SH-SY5Y (cell line): ENCODE data around the gene KDM4D.

ENCODE experiments used
- GATA2 ChIP-seq: IDR thresholded peaks from 2 replicates; pipeline ENCODE4 v1.6.1; 2011; ENCODE audit warnings: mild to moderate bottlenecking, low read depth, low read length
- GATA3 ChIP-seq: IDR thresholded peaks from 2 replicates; pipeline ENCODE4 v1.6.1; 2011; ENCODE audit warnings: low read depth, mild to moderate bottlenecking, low read length, moderate library complexity

DNA sequence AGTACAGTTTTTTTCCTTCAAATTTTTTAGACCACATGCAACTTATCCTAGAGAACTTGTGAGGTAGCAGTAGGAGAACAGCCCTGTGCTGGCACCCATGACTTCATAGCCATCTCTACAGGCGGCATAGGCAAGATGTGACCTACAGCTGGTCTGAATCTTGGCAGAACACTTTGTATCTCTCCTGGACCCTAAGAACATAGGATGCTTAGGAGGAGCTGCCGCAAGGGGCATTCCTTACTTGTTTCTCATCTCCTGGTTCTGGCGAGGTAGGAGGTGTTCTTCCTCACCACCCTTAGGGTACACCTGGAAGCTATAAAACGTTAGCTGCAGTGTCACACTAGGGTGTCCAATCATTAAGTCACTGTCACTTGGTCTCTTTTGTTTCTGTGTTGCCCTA lies 16.5 kb upstream of the KDM4D start:
- TF ChIP-seq GATA2 (no peak), GATA3 (no peak)
